GM12891 (cell line): ENCODE measurements around the gene XPO4.

Source experiments
- PAX5 ChIP-seq: IDR thresholded peaks from 2 replicates; pipeline ENCODE4 v1.6.1; 2011; ENCODE audit warnings: low read length, moderate library complexity, mild to moderate bottlenecking; ENCODE audit not compliant: insufficient read depth, severe bottlenecking
- POLR2A ChIP-seq: IDR thresholded peaks from 2 replicates; pipeline ENCODE4 v1.6.1; 2011; ENCODE audit warnings: low read depth, low read length, control low read depth
- POLR2AphosphoS5 ChIP-seq: IDR thresholded peaks from 2 replicates; pipeline ENCODE4 v1.6.1; 2011; ENCODE audit warnings: low read depth, low read length, control low read depth
- SPI1 ChIP-seq: IDR thresholded peaks from 2 replicates; pipeline ENCODE4 v1.6.1; 2011; ENCODE audit warnings: low read depth, low read length, control low read depth
- TAF1 ChIP-seq: IDR thresholded peaks from 2 replicates; pipeline ENCODE4 v1.6.1; 2011; ENCODE audit warnings: low read depth, low read length, control low read depth

GRCh38 chr13:20894245-20894644, 8.3 kb downstream of the XPO4 start:
- TF ChIP-seq SPI1, result no peak
- TF ChIP-seq POLR2AphosphoS5, result no peak
- TF ChIP-seq POLR2A, result no peak
- TF ChIP-seq TAF1, result no peak
- no peak for TF ChIP-seq PAX5
